HL-60 (cell line): ENCODE results near the gene LRRC61.
A peak's percentile ranks its signal among the peaks of the same experiment; 100 is the strongest.

ENCODE experiments used
- DNase-seq, 2 experiments: peaks; one replicate each; pipeline ENCODE4 v3.0.0-alpha.2; 2010 to 2020; ENCODE audit warnings: low read depth in 1 of 2, low spot score in 1 of 2
- H3K27ac ChIP-seq: fragments of 250-450 bp; sonication (Bioruptor Pico); replicated peaks from 2 replicates; pipeline ENCODE4 v1.5.1; 2020; ENCODE audit warnings: mild to moderate bottlenecking, moderate library complexity
- H3K27me3 ChIP-seq: fragments of 250-450 bp; sonication (Bioruptor Pico); 2 replicates; pipeline ENCODE4 v1.5.1; 2021; ENCODE audit warnings: mild to moderate bottlenecking, moderate library complexity; ENCODE audit not compliant: insufficient read depth, poor library complexity, severe bottlenecking
- H3K4me3 ChIP-seq: replicated peaks from 2 replicates; pipeline ENCODE4 v1.5.1; 2011; ENCODE audit warnings: mild to moderate bottlenecking, control low read depth, low read length; ENCODE audit not compliant: insufficient read depth
- CTCF ChIP-seq: IDR thresholded peaks from one replicate; pipeline ENCODE4 v1.5.1; 2011; ENCODE audit warnings: low read length, control low read depth, inconsistent platforms; ENCODE audit not compliant: insufficient read depth
- GABPA ChIP-seq: IDR thresholded peaks from 2 replicates; pipeline ENCODE4 v1.6.1; 2012; ENCODE audit warnings: low read depth
- POLR2AphosphoS5 ChIP-seq: IDR thresholded peaks from 2 replicates; pipeline ENCODE4 v1.6.1; 2012; ENCODE audit warnings: low read depth
- REST ChIP-seq: IDR thresholded peaks from 2 replicates; pipeline ENCODE4 v1.6.1; 2012; ENCODE audit warnings: low read depth; ENCODE audit not compliant: insufficient replicate concordance
- SPI1 ChIP-seq: IDR thresholded peaks from 2 replicates; pipeline ENCODE4 v1.6.1; 2012; ENCODE audit warnings: low read depth, mild to moderate bottlenecking, borderline replicate concordance

LRRC61 gene

GRCh38 chr7:150356265-150356897 lies 33.2 kb downstream of the LRRC61 start:
- no peak for TF ChIP-seq POLR2AphosphoS5
- no peak for TF ChIP-seq REST
- TF ChIP-seq SPI1: no peak
- peak; percentile 31 for TF ChIP-seq CTCF
- TF ChIP-seq GABPA: no peak
- Histone ChIP-seq H3K27ac (peak overlapping the region; percentile 10; the same call in 1 of the 2 replicates), H3K4me3 (no peak overlapping the region), H3K27me3 (no peaks in the 10 kb centered on the region)
- no peak for DNase-seq

GRCh38 chr7:150357270-150357669 lies 34.1 kb downstream of the LRRC61 start:
- Histone ChIP-seq H3K4me3 (no peak overlapping the region), H3K27ac (peak overlapping the region; percentile 59), H3K27me3 (no peaks in the 10 kb centered on the region)
- no peak for TF ChIP-seq CTCF
- 0 out of 2 replicates have a peak, but pooled peaks have one; percentile 46 for TF ChIP-seq POLR2AphosphoS5
- TF ChIP-seq REST: no peak
- DNase-seq: peak in 1 of 2 experiments; percentile 68

GRCh38 chr7:150357771-150358427 lies 34.7 kb downstream of the LRRC61 start:
- H3K4me3 ChIP-seq: no peak overlapping the region
- TF ChIP-seq POLR2AphosphoS5 (no peak), SPI1 (no peak), CTCF (no peak), GABPA (no peak), REST (no peak)
- peak overlapping the region; percentile 59 for H3K27ac ChIP-seq
- no peaks in the 10 kb centered on the region for H3K27me3 ChIP-seq
- no peak for DNase-seq
